GM19372 (cell line): ENCODE measurements around the gene XRCC4.
"Not testable (repeated sequence)": the region's sequence is repeated elsewhere in the genome, so short reads cannot be mapped to it uniquely, and the experiment has no call there.

Experiments
- ATAC-seq: cut with Tn5 transposase; IDR thresholded peaks from one replicate; pipeline ENCODE4 v1.9.1; 2021; ENCODE audit warnings: mild to moderate bottlenecking, low read depth, moderate library complexity; ENCODE audit not compliant: unreplicated experiment

XRCC4 gene

GRCh38 chr5:83323557-83324180, 246.3 kb downstream of the XRCC4 start:
- ATAC-seq = no peak

- ATAC-seq = no peak
Observed at GRCh38 chr5:83331842-83332241, 254.5 kb downstream of the XRCC4 start.

GRCh38 chr5:83337453-83338035, 260.2 kb downstream of the XRCC4 start:
- ATAC-seq = no peak

GRCh38 chr5:83340511-83340918, 263.2 kb downstream of the XRCC4 start:
- ATAC-seq = peak; percentile 53

- no peak for ATAC-seq
Observed at GRCh38 chr5:83341815-83342334, 264.5 kb downstream of the XRCC4 start.

GRCh38 chr5:83342465-83342864, 265.1 kb downstream of the XRCC4 start:
- no peak for ATAC-seq

- ATAC-seq = no peak
Observed at GRCh38 chr5:83343299-83343698, 266.0 kb downstream of the XRCC4 start.

GRCh38 chr5:83345423-83345822, 268.1 kb downstream of the XRCC4 start:
- no peak for ATAC-seq

GRCh38 chr5:83348281-83348780, 271.0 kb downstream of the XRCC4 start:
- no peak for ATAC-seq

GRCh38 chr5:83353231-83353630, 275.9 kb downstream of the XRCC4 start:
- no peak for ATAC-seq

- no peak for ATAC-seq
Observed at GRCh38 chr5:83353774-83354173, 276.4 kb downstream of the XRCC4 start.

- ATAC-seq = no peak
Observed at GRCh38 chr5:83354958-83355357, 277.6 kb downstream of the XRCC4 start.

GRCh38 chr5:83355482-83356014, 278.2 kb downstream of the XRCC4 start:
- ATAC-seq = not testable (repeated sequence)

GRCh38 chr5:83357621-83358231, 280.4 kb downstream of the XRCC4 start:
- ATAC-seq = no peak

- ATAC-seq = no peak
Observed at GRCh38 chr5:83360573-83360972, 283.2 kb downstream of the XRCC4 start.

GRCh38 chr5:83362526-83362925, 285.2 kb downstream of the XRCC4 start:
- no peak for ATAC-seq

- ATAC-seq = no peak
Observed at GRCh38 chr5:83363111-83363885, 286.0 kb downstream of the XRCC4 start.

- ATAC-seq = no peak
Observed at GRCh38 chr5:83363886-83364275, 286.5 kb downstream of the XRCC4 start.

- ATAC-seq = peak; percentile 63
Observed at GRCh38 chr5:83364312-83365299, 287.3 kb downstream of the XRCC4 start.
